B cell (primary cell): ENCODE results near the gene IPO13.

Experiments
- EZH2 ChIP-seq: IDR thresholded peaks from 2 replicates; pipeline ENCODE4 v1.6.1; 2012; ENCODE audit warnings: borderline replicate concordance, low read depth, mild to moderate bottlenecking, moderate library complexity, low read length; ENCODE audit not compliant: insufficient read depth, poor library complexity, severe bottlenecking
- TF ChIP-seq, protein P1 (sequence below): fragments of 200-600 bp; IDR thresholded peaks from one replicate; pipeline ENCODE4 v1.8.0; 2022; ENCODE audit warnings: antibody characterized with exemption, mild to moderate bottlenecking

DNA sequence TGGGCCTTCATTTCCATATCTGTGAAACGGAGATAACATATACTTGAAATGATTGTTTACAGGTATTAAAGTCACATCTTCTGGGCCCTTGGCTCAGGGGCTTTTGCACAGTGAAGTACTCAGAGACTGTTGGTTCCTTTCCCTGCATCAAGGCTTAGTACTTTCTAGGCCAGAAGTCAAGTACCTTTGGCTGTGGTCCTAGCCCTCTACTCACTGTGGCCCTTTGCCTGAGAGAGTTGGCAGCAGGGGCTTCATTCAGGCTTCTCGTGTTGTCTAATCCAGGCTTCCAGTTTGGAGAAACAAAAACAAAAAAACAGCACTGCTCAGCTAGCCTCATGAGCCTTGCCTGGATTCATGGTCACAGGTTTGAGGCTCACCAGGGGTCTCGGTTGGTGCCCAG is 14.9 kb downstream of the IPO13 start:
- TF ChIP-seq, protein P1, sequence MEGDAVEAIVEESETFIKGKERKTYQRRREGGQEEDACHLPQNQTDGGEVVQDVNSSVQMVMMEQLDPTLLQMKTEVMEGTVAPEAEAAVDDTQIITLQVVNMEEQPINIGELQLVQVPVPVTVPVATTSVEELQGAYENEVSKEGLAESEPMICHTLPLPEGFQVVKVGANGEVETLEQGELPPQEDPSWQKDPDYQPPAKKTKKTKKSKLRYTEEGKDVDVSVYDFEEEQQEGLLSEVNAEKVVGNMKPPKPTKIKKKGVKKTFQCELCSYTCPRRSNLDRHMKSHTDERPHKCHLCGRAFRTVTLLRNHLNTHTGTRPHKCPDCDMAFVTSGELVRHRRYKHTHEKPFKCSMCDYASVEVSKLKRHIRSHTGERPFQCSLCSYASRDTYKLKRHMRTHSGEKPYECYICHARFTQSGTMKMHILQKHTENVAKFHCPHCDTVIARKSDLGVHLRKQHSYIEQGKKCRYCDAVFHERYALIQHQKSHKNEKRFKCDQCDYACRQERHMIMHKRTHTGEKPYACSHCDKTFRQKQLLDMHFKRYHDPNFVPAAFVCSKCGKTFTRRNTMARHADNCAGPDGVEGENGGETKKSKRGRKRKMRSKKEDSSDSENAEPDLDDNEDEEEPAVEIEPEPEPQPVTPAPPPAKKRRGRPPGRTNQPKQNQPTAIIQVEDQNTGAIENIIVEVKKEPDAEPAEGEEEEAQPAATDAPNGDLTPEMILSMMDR = no peak
- no peak for TF ChIP-seq EZH2
